Stimulated activated CD8-positive, alpha-beta memory T cell treated with anti-CD3 and anti-CD28 coated beads, Interleukin-4, amount 100 ng/mL, for 4 hours (primary cell): ENCODE data around the gene MYO7A.
"Not testable (repeated sequence)": the region's sequence is repeated elsewhere in the genome, so short reads cannot be mapped to it uniquely, and the experiment has no call there.

Experiments
- DNase-seq, 2 donors: peaks; one replicate each; pipeline ENCODE4 v3.0.0-alpha.2; 2020; ENCODE audit warnings: low read depth in 2 of 2, low spot score in 1 of 2

Gene MYO7A

DNA sequence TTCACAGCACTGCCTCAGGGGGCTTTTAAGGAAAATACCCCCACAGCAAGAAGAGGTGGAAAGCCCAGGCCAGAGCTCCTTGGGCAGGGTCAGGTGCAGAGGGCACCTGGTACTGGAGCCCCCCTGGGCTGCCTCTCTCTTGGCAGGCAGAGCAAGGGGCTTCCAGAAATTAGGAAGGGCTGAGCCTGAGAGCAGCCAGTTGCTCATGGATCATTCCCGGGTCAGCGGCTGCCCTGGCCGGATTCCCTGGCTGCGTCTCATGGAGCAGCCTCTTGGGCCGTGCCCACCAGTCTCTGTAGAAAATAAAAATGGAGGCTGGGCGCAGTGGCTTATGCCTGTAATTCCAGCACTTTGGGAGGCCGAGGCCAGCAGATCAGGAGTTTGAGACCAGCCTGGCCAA, 35.7 kb upstream of the MYO7A start:
- no peak for DNase-seq

DNA sequence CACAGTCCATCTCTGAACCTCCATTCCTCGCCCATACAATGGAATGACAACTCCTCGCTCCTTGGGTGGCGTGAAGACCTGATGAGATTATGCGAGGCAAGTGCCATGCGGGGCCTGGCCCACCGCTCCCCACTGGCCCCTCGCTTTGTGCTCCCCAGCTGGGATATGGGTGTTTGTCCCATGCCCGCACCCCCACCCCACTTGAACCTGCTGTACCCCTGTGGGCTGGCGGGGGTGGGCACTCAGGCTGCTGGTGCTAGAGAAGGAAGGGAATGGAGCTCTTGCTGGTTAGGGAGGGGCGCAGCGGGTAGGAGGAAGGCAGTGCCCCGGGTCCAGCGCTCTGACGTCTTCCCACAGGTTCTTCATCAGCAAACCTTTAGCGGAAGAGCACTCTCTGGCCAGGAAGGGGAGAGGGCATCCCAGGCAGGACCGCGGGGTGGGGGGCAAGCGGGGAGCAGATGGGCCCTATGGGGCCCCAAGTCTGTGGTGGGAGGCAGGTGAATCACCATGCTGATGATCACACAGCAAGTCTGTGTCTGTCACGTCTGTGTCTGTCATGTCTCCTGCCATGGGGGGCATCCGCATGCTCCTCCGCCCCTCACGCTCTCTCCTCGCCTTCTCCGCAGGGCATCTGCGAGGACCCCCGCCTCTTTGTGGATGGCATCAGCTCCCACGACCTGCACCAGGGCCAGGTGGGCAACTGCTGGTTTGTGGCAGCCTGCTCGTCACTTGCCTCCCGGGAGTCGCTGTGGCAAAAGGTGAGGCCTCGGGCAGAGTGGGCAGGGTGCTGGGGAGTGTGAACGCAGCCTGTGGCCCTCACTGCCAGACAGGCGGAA, 34.8 kb upstream of the MYO7A start:
- DNase-seq, result no peak

DNA sequence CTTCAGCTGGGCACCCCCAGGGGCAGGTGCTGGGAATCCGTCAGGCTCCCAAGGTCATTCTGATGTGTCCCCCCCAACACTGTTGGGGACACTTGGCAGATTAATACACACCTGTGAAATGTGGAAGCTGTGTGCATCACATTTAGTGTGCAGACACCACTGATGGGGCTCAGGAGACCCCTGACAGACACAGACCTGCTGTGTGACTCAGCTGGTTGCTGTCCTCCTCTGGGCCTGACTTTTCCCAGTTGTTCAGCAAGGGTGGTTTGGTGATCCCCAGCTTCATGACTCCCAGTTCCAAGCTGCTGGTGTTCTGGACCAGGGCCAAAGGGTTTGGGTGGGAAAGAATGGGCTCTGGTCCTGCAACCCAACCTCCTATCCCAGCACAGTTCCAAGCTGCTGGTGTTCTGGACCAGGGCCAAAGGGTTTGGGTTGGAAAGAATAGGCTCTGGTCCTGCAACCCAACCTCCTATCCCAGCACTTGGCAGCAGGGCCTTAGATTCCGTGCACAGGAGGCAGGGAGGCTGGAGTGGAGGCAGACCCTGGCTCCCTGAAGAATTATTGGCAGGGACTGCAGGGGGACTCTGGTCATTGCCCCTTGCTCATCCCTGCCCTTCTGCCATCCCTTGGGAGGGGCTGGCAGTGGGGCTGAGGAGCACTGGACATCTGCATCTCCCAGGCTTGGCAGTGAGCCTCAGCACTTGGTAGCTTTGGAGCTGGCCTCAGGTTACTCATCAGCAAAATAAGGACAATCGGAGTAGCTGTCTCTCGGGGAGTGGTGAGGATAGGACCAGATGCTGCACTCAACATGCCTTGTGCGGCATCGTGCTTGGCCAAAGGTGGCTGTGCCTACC, 33.8 kb upstream of the MYO7A start:
- no peak for DNase-seq

DNA sequence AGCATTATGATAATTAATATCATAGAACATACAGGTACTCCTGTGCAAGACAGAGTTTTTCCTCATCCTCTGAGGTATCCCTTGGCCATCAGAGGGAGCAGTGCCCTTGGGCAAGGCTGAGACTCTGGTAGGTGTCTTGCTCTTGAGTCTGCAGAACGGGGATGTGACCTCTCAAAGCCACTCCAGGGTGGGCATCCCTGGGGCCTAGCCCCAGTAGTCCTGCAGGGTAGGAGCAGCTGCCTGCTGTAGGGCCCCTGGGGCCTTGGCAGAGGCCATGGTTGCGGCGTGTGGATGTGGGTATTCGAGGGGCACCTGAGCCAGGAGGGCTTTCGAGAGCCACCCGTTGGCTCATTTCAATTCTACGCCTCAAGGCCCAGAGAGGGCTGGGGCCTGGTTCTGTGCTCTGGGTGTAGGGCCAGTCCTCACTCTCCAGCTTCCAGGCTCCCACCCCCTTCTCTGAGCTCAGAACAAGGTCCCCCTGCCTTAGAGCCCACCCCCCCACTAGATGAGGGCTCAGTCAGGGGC, 33.1 kb upstream of the MYO7A start:
- no peak for DNase-seq

DNA sequence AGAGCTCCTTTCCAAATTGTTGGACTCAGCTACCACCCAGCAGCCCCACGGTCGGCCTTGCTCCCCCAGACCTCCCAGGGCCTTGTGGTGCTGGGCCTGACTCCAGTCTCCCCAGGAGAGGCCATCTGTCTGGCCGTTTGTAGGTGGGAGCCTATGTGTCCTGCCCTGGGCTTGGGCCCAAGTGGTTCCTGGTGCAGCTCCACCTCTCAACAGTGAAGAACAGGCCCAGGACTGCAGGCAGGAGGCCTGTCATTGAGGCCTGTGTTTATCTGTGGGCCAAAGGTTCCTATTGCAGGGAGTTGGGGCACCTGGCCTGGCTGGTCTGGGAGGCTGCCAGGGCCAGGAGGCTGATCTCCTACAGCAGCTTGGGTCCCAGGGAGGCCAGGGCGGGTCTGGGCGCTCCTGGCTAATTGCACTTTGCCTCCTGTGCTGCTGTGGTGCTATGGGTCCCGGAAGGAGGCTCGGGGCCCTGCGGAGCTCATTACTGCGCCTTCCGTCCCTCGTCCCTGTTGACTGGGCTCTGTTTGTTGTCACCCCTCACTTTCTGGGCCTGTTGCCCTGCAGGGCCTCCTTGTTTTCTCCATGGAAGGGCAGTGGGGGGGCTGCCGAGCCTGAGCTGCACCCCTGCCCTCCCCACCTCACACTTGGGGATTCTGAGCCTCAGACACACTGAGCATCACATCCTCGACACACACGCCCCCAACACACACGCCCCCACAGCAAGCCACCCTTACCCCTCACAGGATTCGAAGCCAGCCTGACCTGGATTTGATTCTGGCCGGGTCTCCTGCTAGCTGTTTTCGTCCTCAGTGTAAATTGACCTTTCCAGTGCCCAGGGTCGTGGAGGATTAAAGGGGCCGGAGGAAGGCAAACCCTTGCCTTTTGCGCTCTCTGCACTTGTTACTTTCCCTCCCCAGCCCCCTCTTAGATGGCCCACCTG, 32.2 kb upstream of the MYO7A start:
- DNase-seq, result no peak

DNA sequence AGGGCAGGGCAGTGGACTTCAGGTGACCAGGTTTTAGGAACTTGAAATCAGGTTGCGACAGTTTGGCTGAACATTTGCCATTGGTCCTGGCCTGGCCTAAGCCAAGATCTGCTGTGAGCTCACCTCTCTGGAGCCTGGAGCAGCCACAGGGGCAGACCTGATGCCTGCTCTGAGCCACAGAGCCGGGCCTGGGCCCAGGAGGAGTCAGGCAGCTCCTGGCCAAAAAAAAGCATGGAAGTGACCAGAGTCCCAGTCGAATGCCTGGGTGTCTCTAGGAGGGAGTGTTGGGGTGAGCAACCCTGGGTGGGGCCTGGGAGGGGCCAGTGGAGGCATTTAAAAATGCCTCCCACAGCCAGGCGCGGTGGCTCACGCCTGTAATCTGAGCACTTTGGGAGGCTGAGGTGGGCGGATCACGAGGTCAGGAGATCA, 31.4 kb upstream of the MYO7A start:
- DNase-seq, result no peak

DNA sequence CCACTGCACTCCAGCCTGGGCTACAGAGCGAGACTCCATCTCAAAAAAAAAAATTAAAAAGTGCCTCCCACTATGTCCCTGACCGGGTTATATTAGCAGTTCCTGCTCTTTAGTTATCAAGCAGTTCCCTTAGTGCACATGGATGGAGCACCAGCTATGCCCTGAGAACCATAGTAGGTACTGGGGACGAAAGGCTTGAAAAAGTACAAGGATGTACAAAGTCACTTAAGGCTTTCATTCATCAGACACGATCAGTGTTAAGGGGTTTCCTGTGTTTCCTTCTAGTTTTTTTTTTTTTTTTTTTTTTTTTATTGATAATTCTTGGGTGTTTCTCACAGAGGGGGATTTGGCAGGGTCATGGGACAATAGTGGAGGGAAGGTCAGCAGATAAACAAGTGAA, 30.9 kb upstream of the MYO7A start:
- not testable (repeated sequence) for DNase-seq

DNA sequence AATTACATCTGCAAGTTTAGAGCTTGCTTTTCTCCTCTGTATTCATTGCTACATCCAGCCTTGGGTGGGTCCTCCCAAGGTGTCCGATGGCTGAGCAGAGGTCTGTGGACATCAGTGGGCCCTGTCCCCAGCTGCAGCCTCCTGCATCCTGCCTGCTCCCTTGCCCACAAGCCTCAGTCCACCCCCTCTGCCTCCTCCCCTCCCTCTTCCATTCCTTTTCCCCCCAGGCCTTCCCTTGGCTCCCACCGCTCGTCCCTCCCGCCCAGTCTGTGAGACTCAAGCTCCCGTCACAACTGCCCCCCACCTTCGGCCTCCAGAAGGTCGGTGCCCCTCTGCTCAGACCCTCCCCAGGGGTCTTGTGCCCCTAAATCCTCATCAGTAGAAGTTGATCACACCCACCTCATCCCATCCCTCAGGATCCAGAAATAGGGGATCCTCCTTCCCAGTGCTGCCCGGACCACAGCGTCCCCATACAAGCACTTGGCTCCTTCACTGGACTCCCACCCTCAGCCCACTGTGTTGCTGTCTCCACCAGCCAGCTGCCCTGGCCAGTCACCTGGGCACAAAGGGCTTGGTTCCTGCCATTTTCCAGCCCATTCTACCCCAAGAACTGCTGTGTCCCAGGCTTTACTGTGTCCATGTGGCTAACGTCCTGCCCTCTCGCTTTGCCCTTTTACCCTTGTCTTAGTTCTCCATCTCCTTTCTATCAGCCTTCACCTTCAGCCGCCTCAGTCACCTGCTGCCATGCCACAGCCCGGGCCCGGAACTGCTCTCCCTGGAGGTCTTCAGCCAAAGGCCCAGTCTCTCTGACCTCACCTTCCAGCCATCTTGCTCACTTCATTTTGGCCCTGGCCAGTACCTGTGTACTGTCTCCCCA, 27.6 kb upstream of the MYO7A start:
- DNase-seq, result no peak

DNA sequence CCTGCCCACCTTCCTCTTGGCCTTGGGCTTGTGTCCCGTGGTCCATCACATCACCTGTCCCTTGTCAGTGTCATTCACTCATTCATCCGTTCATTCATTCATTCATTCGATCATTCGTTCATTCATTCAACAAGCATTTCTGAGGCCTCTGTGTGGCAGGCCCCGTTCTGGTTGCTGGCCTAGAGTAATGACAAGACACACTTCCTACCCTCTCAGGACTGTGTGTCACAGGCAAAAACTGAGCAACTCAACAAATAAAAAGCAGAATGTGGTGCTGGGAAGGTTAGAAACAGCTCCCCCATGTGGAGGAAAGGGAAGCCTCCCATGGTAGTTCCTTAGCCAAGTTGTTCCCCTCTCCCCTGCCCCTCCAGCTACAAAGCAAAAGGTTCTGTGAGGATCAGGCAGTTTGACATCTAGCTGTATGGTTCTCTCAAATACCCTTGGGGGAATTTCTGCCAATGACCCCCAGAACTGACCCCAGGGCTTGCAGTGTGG, 27.0 kb upstream of the MYO7A start:
- no peak for DNase-seq

DNA sequence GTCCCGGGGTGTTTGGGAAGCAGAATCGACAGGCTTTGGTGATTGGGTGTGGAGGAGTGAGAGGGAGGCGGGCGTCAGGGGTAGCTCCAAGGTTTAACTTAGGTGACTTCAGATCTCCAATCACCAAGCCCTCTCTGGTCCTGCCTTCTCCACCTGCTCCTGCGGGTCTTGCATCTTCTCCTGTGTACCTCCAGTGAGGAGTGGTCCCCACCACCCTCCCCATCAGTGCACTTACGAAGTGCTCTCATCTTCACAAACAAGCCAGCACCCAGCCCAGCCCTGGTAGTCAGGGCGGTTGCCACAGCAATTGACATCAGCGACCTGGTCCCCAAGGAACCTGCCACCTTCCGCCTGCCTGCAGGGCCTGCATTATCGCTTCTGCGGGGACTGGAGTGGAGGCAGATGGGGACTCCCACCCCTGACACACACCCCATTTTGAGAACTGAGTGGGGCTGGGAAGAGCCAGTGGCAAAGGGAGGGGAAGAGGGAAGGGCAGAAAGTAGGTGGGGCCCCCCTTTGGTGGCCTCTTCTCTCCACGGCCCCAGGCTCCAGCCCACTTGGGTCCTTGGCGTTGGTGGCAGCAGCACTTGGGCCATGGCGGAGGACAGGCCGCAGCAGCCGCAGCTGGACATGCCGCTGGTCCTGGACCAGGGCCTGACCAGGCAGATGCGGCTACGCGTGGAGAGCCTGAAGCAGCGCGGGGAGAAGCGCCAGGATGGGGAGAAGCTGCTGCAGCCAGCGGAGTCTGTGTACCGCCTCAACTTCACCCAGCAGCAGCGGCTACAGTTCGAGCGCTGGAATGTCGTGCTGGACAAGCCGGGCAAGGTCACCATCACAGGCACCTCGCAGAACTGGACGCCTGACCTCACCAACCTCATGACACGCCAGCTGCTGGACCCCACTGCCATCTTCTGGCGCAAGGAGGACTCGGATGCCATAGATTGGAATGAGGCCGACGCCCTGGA, 25.5 kb upstream of the MYO7A start, which contains the start of gene OMP:
TSS of gene OMP (plus strand) at position 595 of the 965 bp plus-strand sequence. CDS start at position 595, 0 bp downstream.
- no peak for DNase-seq

DNA sequence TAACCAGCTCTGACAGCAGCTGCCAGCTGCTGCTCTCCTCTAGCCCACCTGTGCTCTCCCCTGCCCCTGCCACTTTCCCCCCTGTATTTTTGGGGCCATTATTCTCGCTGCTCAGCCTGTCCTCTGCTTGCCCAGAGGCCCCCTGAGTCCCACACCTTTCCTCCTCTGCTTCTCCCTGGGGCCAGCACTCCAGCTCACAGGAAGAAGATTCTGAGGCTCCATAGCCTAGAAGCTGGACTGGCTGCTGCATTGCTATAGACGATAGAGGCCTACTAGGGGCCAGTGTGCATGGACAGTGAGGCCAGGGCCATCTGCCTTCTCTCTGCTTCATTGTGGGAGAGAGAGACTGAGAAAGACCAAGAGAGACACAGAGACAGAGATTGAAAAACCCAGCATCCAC, 24.7 kb upstream of the MYO7A start:
- no peak for DNase-seq

DNA sequence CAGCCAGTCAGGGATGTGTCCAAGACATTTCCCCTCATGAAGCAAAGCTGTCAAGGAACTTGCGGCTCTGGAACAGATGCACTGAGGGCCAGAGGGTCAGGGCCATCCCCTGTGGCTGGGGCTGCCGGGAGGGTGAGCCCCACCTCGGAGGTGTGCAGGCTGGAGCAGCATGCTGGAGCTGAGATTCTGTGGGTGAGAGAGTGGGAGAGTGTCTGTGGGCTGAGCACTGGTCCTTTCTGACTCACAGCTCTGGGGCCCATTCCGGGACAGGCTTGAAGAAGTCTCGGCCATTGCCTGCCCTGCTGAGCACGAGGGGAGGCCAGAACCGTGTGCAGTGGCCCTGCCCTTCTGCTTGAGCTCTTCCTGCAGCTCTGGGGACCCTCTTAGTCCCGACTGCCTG, 23.3 kb upstream of the MYO7A start:
- DNase-seq, result no peak

DNA sequence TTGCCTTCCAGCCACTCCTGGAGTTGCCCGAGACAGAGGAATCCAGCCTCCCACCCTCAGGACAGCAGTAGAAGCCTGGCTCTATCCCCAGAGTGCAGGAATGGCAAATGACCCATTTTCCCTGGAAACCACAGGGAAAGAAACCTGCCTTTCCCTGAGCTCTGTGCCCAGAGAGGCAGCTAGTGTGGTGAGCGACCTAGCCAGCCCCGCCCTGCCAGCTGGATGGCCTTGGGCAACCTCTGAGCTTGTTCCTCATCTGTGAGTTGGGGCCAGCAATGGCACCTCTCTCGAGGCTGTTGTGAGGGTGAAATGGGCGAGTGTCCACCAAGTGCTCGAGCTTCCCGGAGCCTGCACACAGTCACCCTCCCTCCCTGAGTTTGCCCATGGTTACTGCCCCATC, 21.7 kb upstream of the MYO7A start:
- no peak for DNase-seq

DNA sequence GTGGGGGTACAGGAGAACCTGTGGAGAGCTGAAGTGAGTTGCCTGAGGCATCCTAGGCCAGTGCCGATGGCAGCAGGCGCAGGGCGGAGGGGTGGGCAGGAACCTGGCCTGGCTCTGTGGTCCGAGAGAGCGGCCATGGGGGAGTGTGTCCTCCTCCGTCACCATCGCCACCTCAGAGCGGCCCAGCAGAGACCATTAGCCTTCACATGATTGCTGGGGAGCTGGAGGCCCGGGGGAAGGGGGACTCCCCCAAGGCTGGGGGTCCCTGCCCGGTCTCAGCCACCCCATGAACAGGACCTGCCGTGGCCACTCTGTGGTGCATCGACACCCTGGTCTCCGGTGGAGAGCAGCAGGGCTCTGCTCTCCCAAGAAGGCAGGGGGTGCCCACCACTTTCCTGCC, 21.3 kb upstream of the MYO7A start:
- DNase-seq, result no peak

DNA sequence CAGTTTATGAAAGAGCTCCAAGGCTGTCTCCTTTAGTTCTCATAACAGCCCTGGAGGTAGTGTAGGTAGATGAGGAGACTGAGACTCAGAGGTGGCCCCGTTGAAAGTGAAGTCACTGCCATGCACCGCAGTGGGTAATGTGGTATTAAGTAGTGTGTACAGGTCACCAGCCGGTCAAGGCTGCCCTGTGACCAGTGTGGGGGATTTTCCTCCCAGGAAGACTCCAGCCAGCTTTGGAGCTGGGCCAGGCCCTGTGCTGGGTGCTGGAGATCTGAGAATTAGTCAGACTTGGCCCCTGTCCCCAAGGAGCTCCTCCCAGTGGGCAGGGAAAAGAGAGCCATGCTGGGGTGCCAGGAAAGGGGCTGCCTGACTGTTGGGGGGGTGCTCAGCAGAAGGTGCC, 20.1 kb upstream of the MYO7A start:
- no peak for DNase-seq

DNA sequence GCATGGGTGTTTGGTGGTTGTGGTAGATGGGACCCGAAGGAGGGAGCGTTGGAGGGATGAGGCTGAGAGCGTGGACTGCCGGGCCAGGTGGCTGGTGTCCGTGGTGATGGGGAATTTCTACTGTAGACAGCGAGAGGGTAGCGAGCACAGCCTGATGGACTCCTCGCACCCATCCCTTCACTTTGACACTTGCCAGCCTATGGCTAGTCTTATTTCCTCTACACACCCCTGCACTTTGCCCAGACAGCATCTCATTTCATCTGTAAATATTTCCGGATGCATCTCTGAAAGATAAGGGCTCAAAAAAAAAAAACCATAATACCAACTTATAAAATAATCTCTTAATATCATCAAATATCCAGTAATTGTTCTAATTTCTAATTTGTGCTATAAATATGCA, 19.6 kb upstream of the MYO7A start:
- no peak for DNase-seq

DNA sequence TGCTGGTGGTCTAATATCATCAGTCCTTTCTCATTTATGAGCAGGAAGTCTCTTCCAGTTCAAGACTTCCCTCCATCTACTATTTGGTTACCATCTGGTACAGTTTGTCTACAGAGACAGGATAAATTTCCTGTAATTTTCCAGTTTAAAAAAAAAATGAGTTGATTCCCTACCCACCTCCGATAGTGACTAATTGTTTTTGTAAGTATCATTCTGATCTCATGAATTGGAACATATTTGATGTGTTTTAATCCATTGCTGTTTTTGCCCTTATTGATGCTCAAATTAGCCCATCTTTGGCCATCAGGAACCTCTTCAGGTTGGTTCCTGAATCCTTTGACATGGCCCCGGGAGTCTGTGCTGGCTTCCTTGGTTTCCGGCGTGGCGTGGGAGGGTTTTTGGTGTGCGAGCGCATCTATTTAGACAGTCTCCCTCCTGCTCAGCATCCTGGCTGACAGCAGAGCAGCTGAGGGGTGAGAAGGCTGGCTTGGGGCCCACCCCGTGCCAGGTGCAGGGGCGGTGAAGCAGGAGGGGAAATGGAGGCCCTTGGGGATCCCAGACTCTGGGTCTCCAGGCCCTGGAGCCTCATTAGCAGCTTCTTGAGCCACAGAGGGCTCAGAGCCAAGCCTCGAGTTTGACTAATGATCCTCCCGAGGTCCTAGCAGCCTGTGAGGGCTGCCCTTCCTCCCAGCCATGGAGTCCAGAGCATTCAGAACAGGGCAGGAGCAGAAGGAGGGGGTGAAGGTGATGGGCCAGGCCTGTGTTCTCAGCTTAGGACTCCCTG, 18.6 kb upstream of the MYO7A start:
- no peak for DNase-seq

DNA sequence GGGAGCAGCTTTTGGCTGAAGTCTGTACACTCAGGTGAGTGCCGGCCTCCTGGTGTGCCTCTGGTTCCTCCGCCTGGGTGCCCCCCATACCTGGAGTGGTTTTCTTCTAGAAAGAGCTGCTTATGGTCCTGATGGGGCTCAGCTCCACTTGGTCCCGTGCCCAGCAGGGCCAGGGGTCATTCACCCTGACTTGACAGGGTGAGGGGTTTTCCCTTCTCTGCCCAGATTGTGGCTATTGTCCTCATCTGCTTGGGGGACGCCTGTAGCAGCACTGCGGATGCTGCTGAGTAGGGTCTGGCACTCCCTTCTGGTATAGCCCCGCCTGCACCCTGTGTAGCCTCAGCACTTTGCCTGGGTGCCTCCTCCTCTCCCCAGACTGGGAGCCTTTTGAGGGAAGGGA, 17.2 kb upstream of the MYO7A start:
- no peak for DNase-seq
